H9 (cell line): ENCODE measurements around the gene MYLK4. TPM values are rescaled to one million over a fixed set of nuclear protein-coding genes. Genes with fewer than 3 reads are reported as not detected.

Experiments used
- DNase-seq: peaks from one replicate; pipeline ENCODE4 v3.0.0-alpha.2; 2017
- H2AFZ ChIP-seq: one replicate; pipeline ENCODE4 v1.6.1; 2013; ENCODE audit warnings: mild to moderate bottlenecking, low read length, control low read depth, moderate library complexity
- H2AK5ac ChIP-seq: 2 replicates; pipeline ENCODE4 v1.6.1; 2013; ENCODE audit warnings: low read length, control low read depth, mixed read lengths; ENCODE audit not compliant: insufficient read length
- H2BK120ac ChIP-seq: one replicate; pipeline ENCODE4 v1.6.1; 2013; ENCODE audit warnings: low read depth, mild to moderate bottlenecking, low read length, control low read depth, inconsistent platforms; ENCODE audit not compliant: poor library complexity, severe bottlenecking
- H2BK12ac ChIP-seq: 2 replicates; pipeline ENCODE4 v1.6.1; 2013; ENCODE audit warnings: low read length, control low read depth, mixed read lengths, low read depth; ENCODE audit not compliant: insufficient read length
- H2BK15ac ChIP-seq: 2 replicates; pipeline ENCODE4 v1.6.1; 2013; ENCODE audit warnings: low read depth, low read length, control low read depth
- H2BK20ac ChIP-seq: one replicate; pipeline ENCODE4 v1.6.1; 2013; ENCODE audit warnings: low read depth, mild to moderate bottlenecking, low read length, control low read depth, inconsistent platforms; ENCODE audit not compliant: poor library complexity, severe bottlenecking
- H2BK5ac ChIP-seq: 2 replicates; pipeline ENCODE4 v1.6.1; 2013; ENCODE audit warnings: low read length, control low read depth, mixed read lengths; ENCODE audit not compliant: insufficient read length
- H3K14ac ChIP-seq: 2 replicates; pipeline ENCODE4 v1.6.1; 2013; ENCODE audit warnings: low read length, control low read depth; ENCODE audit not compliant: insufficient read depth
- H3K18ac ChIP-seq: 2 replicates; pipeline ENCODE4 v1.6.1; 2013; ENCODE audit warnings: low read depth, mild to moderate bottlenecking, mixed read lengths, low read length, control low read depth; ENCODE audit not compliant: insufficient read length
- H3K23ac ChIP-seq: 2 replicates; pipeline ENCODE4 v1.6.1; 2013; ENCODE audit warnings: low read length, control low read depth, mixed read lengths, low read depth; ENCODE audit not compliant: insufficient read length
- H3K23me2 ChIP-seq: 2 replicates; pipeline ENCODE4 v1.6.1; 2013; ENCODE audit warnings: low read depth, mild to moderate bottlenecking, mixed read lengths, low read length, control low read depth; ENCODE audit not compliant: insufficient read length, poor library complexity, severe bottlenecking
- H3K27ac ChIP-seq: 2 replicates; pipeline ENCODE4 v1.5.1; 2013; ENCODE audit warnings: low read length, control low read depth, mixed read lengths, low read depth; ENCODE audit not compliant: insufficient read length
- H3K27me3 ChIP-seq: 2 replicates; pipeline ENCODE4 v1.6.1; 2013; ENCODE audit warnings: low read length, control low read depth, inconsistent platforms; ENCODE audit not compliant: insufficient read depth
- H3K4ac ChIP-seq: 2 replicates; pipeline ENCODE4 v1.6.1; 2013; ENCODE audit warnings: low read depth, mild to moderate bottlenecking, control low read depth, inconsistent platforms, low read length, moderate library complexity
- H3K4me1 ChIP-seq: 2 replicates; pipeline ENCODE4 v1.6.1; 2013; ENCODE audit warnings: low read length, control low read depth, inconsistent platforms; ENCODE audit not compliant: insufficient read depth
- H3K4me2 ChIP-seq: 2 replicates; pipeline ENCODE4 v1.6.1; 2013; ENCODE audit warnings: low read length, control low read depth, mixed read lengths; ENCODE audit not compliant: insufficient read length, insufficient read depth
- H3K56ac ChIP-seq: 2 replicates; pipeline ENCODE4 v1.6.1; 2013; ENCODE audit warnings: low read depth, mild to moderate bottlenecking, mixed read lengths, low read length, control low read depth; ENCODE audit not compliant: insufficient read length
- H3K79me1 ChIP-seq: 2 replicates; pipeline ENCODE4 v1.6.1; 2013; ENCODE audit warnings: low read depth, mild to moderate bottlenecking, moderate library complexity, low read length, control low read depth, inconsistent platforms; ENCODE audit not compliant: insufficient read depth, poor library complexity, severe bottlenecking
- H3K79me2 ChIP-seq: 2 replicates; pipeline ENCODE4 v1.6.1; 2013; ENCODE audit warnings: low read length, control low read depth, inconsistent platforms; ENCODE audit not compliant: insufficient read depth
- H3K9ac ChIP-seq: 2 replicates; pipeline ENCODE4 v1.6.1; 2013; ENCODE audit warnings: low read length, control low read depth, mixed read lengths; ENCODE audit not compliant: insufficient read length; ENCODE audit errors: extremely low read depth
- H3K9me3 ChIP-seq: one replicate; pipeline ENCODE4 v1.6.1; 2013; ENCODE audit warnings: low read depth, low read length, inconsistent platforms; ENCODE audit not compliant: control insufficient read depth
- H3T11ph ChIP-seq: one replicate; pipeline ENCODE4 v1.6.1; 2013; ENCODE audit warnings: mild to moderate bottlenecking, low read length, control low read depth, inconsistent platforms
- H4K20me1 ChIP-seq: one replicate; pipeline ENCODE4 v1.6.1; 2013; ENCODE audit not compliant: control insufficient read depth, insufficient read length, insufficient read depth
- H4K5ac ChIP-seq: 2 replicates; pipeline ENCODE4 v1.6.1; 2013; ENCODE audit warnings: low read depth, mild to moderate bottlenecking, mixed read lengths, low read length, control low read depth; ENCODE audit not compliant: insufficient read length
- H4K8ac ChIP-seq: replicated peaks from 2 replicates; pipeline ENCODE4 v1.6.1; 2013; ENCODE audit warnings: low read length, control low read depth, mixed read lengths, low read depth; ENCODE audit not compliant: insufficient read length
- H4K91ac ChIP-seq: 2 replicates; pipeline ENCODE4 v1.6.1; 2013; ENCODE audit warnings: low read depth, mild to moderate bottlenecking, moderate library complexity, mixed read lengths, low read length, control low read depth; ENCODE audit not compliant: insufficient read length
- H3K27ac Mint-ChIP-seq, 3 experiments: 2 replicates in 2 of 3; 3 replicates in 1 of 3; pipeline ENCODE4 v1.8.0; 2020 to 2021; ENCODE audit warnings: mixed read lengths in 3 of 3, mild to moderate bottlenecking in 1 of 3, moderate library complexity in 1 of 3
- H3K27me3 Mint-ChIP-seq: 2 replicates; pipeline ENCODE4 v1.8.0; 2021; ENCODE audit warnings: low read depth, mild to moderate bottlenecking, moderate library complexity, mixed read lengths
- H3K36me3 Mint-ChIP-seq, 3 experiments: 2 replicates in 2 of 3; 3 replicates in 1 of 3; pipeline ENCODE4 v1.8.0; 2020 to 2021; ENCODE audit warnings: low read depth in 3 of 3, mixed read lengths in 3 of 3; ENCODE audit not compliant: insufficient read depth in 1 of 3
- H3K4me1 Mint-ChIP-seq, 2 experiments: 2 replicates each; pipeline ENCODE4 v1.8.0; 2020; ENCODE audit warnings: mixed read lengths in 2 of 2
- H3K4me3 Mint-ChIP-seq, 2 experiments: 2 replicates in 1 of 2; 3 replicates in 1 of 2; pipeline ENCODE4 v1.8.0; 2020 to 2021; ENCODE audit warnings: mild to moderate bottlenecking in 2 of 2, mixed read lengths in 2 of 2, moderate library complexity in 1 of 2
- H3K9me3 Mint-ChIP-seq, 2 experiments: 2 replicates in 1 of 2; 3 replicates in 1 of 2; pipeline ENCODE4 v1.8.0; 2020; ENCODE audit warnings: mild to moderate bottlenecking in 2 of 2, mixed read lengths in 2 of 2, moderate library complexity in 1 of 2
- CTCF ChIP-seq: fragments of 200-600 bp; sonication (generic); conservative IDR thresholded peaks from 3 replicates; pipeline ENCODE4 v1.8.0; 2021; ENCODE audit warnings: antibody characterized with exemption, mild to moderate bottlenecking
- WGBS: extraction: QIAGEN DNeasy Blood & Tissue Kit; methylation state at CpG from one replicate; pipeline ENCODE4 v1.1.7; 2013; ENCODE audit warnings: missing lambda C conversion rate, low lambda C conversion rate, mixed read lengths; ENCODE audit not compliant: insufficient read length; ENCODE audit errors: extremely low coverage; 5-methylcytosine and 5-hydroxymethylcytosine counted together
- total RNA-seq: library from RNA; stranded (reverse); gene quantifications from 2 replicates; pipeline ENCODE4 v1.2.1, GENCODE V29; 2021

Gene MYLK4
- total RNA-seq, 1 experiment from 2014 or later, result 0.28 TPM

- peaks cover 11% of the 10 kb centered on the region for H3K23me2 ChIP-seq
- H2BK5ac ChIP-seq, result no peak overlapping the region
- H3K56ac ChIP-seq, result no peak overlapping the region
- peaks cover 26 to 34% of the 10 kb centered on the region in 2 experiments for H3K4me1 Mint-ChIP-seq
- H2BK15ac ChIP-seq, result no peak overlapping the region
- H3K79me1 ChIP-seq, result no peaks in the 10 kb centered on the region
- H3K27me3 Mint-ChIP-seq, result no peaks in the 10 kb centered on the region
- DNase-seq, result no peak
- no peaks in the 10 kb centered on the region for H4K20me1 ChIP-seq
- H2AK5ac ChIP-seq, result no peak overlapping the region
- peaks cover 20% of the 10 kb centered on the region for H3K79me2 ChIP-seq
- H3K9ac ChIP-seq, result peak overlapping the region; percentile 71
- H3K9me3 ChIP-seq, result no peaks in the 10 kb centered on the region
- TF ChIP-seq CTCF, result no peak
- H3K36me3 Mint-ChIP-seq, result peaks cover 0 to 3% (median 1%) of the 10 kb centered on the region in 3 experiments; a peak in 4 of 7 replicates
- no peak overlapping the region for H3K4ac ChIP-seq
- no peak overlapping the region for H2BK20ac ChIP-seq
- peaks cover 10 to 15% of the 10 kb centered on the region in 2 experiments for H3K9me3 Mint-ChIP-seq
- H3K23ac ChIP-seq, result no peak overlapping the region
- no peak overlapping the region for H4K8ac ChIP-seq
- H4K5ac ChIP-seq, result no peak overlapping the region
- H3K4me2 ChIP-seq, result peak overlapping the region; percentile 90
- peak overlapping the region; percentile 16; the same call in 1 of the 2 replicates for H3K14ac ChIP-seq
- H3K4me1 ChIP-seq, result peaks cover 3% of the 10 kb centered on the region; the same call in 1 of the 2 replicates
- peak overlapping the region; percentile 78 for H3K18ac ChIP-seq
- no CpG with 5 or more reads among the region's 45 CpGs for WGBS
- H2BK12ac ChIP-seq, result no peak overlapping the region
- H3K27me3 ChIP-seq, result no peaks in the 10 kb centered on the region
- H4K91ac ChIP-seq, result no peak overlapping the region
- no peak overlapping the region for H3T11ph ChIP-seq
- peak overlapping the region; percentile 79 to 96 (median 92) for H3K27ac Mint-ChIP-seq
- no peak overlapping the region for H2BK120ac ChIP-seq
- H3K27ac ChIP-seq, result no peak overlapping the region
- peak overlapping the region; percentile 69 for H2AFZ ChIP-seq
- H3K4me3 Mint-ChIP-seq, result peak overlapping the region; percentile 91 to 94
Measured at GRCh38 chr6:2764610-2765165, 14.0 kb upstream of the MYLK4 start.
